Activated naive CD4-positive, alpha-beta T cell treated with anti-CD3 and anti-CD28 coated beads, Interleukin-2, amount 50 U/mL, for 72 hours (primary cell): ENCODE measurements around the gene SLC9A9. TPM values are rescaled to one million over a fixed set of nuclear protein-coding genes. Genes with fewer than 3 reads are reported as not detected.

Experiments
- ATAC-seq, 2 donors: fragments of 150-1000 bp; cut with Tn5 transposase; 2 replicates each; pipeline ENCODE4 v1.10.0; 2021; ENCODE audit warnings: mild to moderate bottlenecking in 2 of 2, moderate library complexity in 2 of 2
- DNase-seq, 2 donors: peaks; one replicate each; pipeline ENCODE4 v3.0.0; 2021 to 2022; ENCODE audit warnings: low spot score in 2 of 2
- H3K27ac Mint-ChIP-seq, 2 donors: one replicate each; pipeline ENCODE4 v1.8.0; 2022; ENCODE audit warnings: mild to moderate bottlenecking in 2 of 2, mixed read lengths in 2 of 2
- H3K36me3 Mint-ChIP-seq, 2 donors: one replicate each; pipeline ENCODE4 v1.8.0; 2022; ENCODE audit warnings: mixed read lengths in 2 of 2
- H3K9me3 Mint-ChIP-seq, 2 donors: one replicate each; pipeline ENCODE4 v1.8.0; 2022; ENCODE audit warnings: mixed read lengths in 2 of 2
- total RNA-seq, 2 donors: library from RNA; stranded (reverse); gene quantifications; one replicate each; pipeline ENCODE4 v1.2.3, GENCODE V29; 2022

SLC9A9 gene
- total RNA-seq, 2 donors from 2014 or later, result 2.3 to 2.5 TPM

DNA sequence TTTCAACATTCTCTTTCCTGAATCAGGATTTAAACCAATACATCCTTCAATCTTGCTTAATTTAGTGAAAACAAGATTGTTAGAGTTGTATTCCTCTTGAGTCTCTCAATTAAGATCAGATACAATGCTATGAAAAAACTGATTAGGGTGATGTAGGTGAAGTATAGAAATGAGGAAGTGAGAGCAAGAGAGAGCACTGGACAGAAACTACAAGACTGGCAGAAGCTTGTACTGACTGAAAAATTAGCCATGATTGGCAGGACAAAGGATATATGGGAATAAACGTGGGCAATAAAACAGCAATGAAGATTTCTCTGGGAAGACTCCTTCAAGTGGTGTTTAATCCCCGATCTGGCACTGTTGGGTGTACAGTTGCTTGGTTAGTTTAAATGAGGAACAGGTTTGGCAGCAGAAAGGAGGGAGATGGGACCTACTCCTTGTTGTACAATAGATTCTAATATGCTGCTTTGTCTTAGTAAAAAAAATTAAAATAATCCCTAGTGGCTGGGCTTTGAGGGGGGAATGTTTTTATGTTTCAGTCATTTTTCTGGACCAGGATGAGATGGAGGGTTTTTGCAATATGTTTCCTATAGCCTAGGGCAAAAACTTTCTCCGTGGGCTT lies 252.7 kb downstream of the SLC9A9 start:
- ATAC-seq (no peak), DNase-seq (no peak)
- Mint-ChIP-seq H3K9me3 (no peaks in the 10 kb centered on the region), H3K36me3 (peaks cover 0 to 5% of the 10 kb centered on the region in 2 donors), H3K27ac (no peak overlapping the region)

DNA sequence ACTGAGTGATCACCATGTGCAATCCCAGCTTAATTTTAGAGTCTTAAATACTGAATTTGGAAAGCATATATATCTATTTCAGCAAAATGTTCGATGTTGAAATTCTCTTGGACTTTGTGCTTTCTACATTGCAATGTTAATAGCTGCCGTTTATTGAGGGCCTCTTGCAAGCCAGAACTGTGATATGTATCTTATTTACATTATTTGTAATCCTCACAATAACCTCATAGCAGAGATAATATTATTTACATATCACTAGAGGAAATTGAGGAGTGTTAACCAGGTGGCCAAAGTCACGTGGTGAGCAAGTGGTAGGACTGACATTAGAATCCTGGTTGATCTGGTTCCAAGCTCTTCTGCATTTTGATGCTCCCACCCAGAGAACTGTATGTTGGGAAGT lies 254.1 kb downstream of the SLC9A9 start:
- Mint-ChIP-seq H3K36me3 (no peaks in the 10 kb centered on the region), H3K9me3 (no peaks in the 10 kb centered on the region), H3K27ac (no peak overlapping the region)
- DNase-seq (no peak), ATAC-seq (no peak)

DNA sequence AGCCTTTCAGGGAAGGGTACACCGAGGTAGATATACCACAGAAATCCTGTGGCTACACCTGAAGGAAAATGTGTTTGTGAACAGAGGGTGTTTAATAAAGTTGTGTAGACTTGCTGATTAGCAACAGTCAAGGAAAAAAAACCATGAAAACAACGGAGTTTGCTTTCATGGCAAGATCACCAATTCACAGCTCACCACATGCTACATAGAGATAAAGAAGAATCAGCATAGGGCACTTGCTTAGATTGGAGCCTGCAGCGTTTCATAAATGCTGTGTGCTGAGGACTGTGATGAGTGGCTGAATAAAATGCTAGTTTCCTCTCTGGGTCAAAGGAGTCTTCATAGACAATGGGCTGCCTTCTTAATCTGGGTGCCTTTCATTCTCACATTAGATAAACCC lies 257.6 kb downstream of the SLC9A9 start:
- Mint-ChIP-seq H3K27ac (no peak overlapping the region), H3K9me3 (no peaks in the 10 kb centered on the region), H3K36me3 (no peaks in the 10 kb centered on the region)
- ATAC-seq (no peak), DNase-seq (no peak)

DNA sequence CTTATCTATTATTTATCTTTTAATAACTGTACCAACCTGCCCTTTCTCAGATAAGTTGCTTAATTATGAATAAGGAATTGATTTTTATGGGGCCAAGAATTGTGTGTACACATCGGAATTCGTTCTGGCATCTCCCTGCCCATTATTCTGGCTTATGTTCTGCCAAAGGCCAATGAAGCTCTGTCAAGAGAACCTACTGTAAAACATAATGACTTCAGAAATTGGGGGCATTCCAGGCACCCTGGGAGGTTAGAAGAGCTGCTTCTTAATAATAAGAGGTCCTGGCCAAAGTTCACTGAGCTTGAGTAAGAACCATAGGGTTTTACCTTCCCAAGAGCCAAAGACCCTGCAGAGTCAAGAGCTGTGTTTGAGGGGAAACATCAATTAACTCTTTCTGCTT lies 261.7 kb downstream of the SLC9A9 start:
- DNase-seq, result no peak
- Mint-ChIP-seq H3K27ac (no peak overlapping the region), H3K9me3 (no peaks in the 10 kb centered on the region), H3K36me3 (no peaks in the 10 kb centered on the region)
- ATAC-seq, result no peak

DNA sequence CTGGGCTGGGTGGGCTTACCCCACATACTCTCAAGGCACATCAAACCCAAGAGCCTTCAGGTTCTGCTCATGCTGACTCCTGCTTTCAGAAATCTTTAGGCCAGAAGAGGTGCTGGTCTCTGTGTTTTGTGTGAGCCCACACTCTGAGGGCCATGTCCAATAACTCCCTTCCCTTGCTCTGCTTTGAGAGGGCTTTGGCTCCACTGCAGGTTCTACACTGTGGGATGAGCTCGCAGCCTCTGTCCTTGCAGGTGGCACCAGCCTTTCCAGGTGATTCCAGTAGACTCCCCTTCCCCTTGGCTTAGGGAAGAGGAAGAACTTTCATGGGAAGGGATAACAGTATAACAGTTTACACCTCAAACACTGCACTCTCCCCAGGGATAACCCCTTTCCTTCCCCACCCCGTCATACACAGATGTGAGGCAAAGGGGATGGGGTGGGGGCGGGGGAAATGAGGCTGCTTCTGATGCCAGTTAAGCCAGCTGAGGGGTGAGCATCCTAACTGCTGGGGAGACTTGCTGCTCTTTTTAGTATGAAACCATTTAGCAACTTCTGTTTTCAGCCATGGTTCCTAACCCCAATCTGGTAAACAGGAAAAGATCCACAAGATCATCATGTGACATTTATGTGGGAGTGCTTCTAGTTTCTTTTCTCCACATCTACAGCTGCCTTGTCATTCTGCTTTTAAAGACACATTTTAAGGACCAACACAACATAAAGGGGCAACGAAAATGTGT lies 262.4 kb downstream of the SLC9A9 start:
- DNase-seq, result no peak
- peak overlapping the region in 1 of 2 donors; percentile 33 for H3K27ac Mint-ChIP-seq
- H3K36me3 Mint-ChIP-seq, result no peaks in the 10 kb centered on the region
- ATAC-seq, result peak; percentile 66 to 68
- no peaks in the 10 kb centered on the region for H3K9me3 Mint-ChIP-seq

DNA sequence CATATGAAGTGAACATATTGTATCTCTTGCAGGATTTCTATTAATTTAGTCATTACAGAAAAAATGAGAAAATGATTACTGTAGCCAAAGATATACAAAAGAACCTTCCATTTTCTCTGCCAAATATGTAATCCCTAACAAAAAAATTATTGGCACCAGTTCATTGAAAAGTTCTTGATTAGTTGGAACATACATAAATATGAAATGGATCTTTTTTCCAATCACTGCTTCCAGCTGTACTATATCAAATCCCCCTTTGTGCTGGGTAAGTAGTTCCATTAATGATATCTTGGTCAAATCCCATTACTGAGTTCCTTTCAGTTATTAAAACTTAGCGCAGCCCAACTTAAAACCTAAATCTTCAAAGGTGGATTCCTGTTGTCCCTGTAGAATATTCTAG lies 263.8 kb downstream of the SLC9A9 start:
- no peaks in the 10 kb centered on the region for H3K36me3 Mint-ChIP-seq
- ATAC-seq (no peak), DNase-seq (no peak)
- peak overlapping the region in 1 of 2 donors; percentile 60 for H3K27ac Mint-ChIP-seq
- H3K9me3 Mint-ChIP-seq, result no peaks in the 10 kb centered on the region

DNA sequence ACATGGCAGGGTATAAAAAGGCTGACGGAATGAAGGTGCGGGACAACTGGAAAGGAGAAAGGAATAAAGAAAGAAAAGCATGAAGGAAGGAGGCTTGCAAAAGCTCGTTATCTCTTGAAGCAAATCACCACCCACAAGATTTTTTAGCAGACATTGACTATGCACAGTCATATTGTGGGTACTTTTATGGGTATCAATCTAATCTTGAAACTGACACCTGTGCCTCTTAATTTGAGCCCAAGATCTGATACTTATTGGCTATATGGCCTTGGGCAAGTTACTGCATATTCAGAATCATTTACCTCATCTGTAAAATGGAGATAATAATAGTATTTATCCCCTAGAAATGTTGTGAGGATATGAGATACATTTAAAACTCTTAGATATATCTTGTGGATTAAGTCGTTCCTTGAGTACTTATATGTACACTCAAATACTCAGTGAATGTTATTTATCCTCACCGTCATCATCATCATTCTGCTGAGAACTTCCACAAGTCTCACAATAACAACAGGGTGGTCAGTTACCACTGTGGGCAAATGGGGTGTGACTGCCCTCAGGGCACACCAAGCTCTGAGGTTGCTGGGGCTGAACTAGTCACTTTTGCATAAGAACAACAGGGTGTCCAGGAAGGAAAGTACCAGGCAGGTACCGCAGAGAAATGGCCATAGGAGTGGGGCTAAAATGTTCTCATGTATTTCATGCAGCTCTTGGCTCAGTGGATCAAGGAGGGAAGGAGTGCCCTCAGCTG lies 266.1 kb downstream of the SLC9A9 start:
- H3K9me3 Mint-ChIP-seq, result no peaks in the 10 kb centered on the region
- H3K36me3 Mint-ChIP-seq, result peaks cover 0 to 9% of the 10 kb centered on the region in 2 donors
- H3K27ac Mint-ChIP-seq, result peak overlapping the region; percentile 11 to 75
- ATAC-seq, result peak in 1 of 2 donors; percentile 50
- DNase-seq, result no peak

DNA sequence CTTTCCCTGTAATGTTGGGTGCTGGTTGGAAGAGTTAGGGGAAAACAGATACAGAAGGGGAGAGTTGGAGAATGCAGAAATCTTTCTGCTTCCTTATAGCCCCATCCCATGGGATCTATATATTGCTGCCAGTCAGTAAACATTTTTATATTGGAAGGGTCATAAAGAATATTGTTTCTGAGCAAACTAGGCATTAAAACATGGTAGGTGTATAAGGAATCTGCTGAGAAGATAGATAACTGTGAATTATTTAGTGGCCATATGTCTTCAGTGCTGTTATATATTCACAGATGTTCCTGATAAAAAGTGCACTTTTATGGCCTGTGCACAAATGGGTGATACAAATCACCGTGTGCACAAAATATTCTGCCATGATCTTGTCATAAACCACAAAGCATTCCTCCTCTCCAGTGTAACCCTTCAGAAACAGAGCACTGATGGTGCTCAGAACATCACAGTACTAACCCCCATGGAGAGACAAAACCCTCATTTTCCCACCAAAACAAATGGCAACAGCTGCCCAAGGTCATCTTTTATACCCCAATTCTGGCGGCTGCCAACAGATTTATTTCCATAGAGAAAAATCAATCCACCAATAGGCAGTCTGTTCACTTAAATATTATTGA lies 269.3 kb downstream of the SLC9A9 start:
- ATAC-seq (no peak), DNase-seq (no peak)
- H3K27ac Mint-ChIP-seq, result no peak overlapping the region
- H3K9me3 Mint-ChIP-seq, result no peaks in the 10 kb centered on the region
- H3K36me3 Mint-ChIP-seq, result peaks cover 0 to 22% of the 10 kb centered on the region in 2 donors

DNA sequence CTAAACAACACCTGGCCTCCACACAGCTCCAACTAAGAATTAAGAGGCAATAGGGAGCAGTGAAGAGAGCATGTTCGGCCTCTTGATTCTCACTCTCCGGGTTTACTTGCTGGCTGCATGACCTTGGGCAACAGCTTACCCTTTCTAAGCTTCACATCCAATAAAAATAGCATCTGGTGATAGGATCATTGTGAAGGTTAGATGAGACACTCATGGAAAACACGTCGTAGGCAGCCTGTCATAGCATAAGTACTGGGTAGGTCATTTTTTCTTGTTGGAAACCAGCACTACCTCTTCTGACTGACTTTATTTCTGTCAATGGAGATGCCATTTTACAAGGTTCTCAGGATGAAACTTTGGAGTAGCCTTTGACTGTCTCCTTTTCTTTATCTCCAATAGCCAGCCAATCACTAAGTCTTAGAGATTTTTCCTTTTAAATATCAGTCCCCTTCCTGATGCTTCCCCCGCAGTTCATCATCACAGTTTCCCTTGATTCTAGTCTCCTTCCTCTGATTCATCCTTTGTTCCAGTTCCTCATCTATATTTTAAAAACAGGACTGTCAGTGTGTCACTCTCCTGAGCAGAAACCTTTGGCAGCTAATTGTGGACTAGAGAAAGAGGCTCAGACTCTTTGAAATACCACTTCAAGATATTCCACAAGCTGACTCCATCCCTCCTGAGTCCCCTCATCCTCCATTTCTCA lies 271.5 kb downstream of the SLC9A9 start:
- H3K9me3 Mint-ChIP-seq, result no peaks in the 10 kb centered on the region
- no peak for ATAC-seq
- H3K27ac Mint-ChIP-seq, result peak overlapping the region in 1 of 2 donors; percentile 62
- DNase-seq, result no peak
- H3K36me3 Mint-ChIP-seq, result peaks cover 0 to 28% of the 10 kb centered on the region in 2 donors

DNA sequence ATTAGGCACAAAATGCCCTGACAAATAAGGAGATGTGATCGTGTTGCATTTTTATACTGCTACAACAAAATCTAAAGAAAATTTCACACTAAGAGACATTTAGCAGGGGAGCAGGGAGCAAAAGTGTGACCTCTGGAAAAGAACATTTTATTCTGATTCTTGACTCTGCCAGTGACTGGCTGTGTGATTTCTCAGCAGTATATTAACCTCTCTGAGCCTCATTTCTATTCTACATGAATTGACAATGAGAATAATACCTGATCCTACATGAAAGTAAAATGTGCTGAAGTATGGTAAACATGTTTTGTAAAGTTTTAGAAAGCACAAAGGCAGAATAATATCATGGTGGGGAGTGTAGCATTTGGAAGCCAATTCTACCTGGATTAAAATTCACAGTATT lies 273.3 kb downstream of the SLC9A9 start:
- H3K9me3 Mint-ChIP-seq, result no peaks in the 10 kb centered on the region
- peaks cover 0 to 28% of the 10 kb centered on the region in 2 donors for H3K36me3 Mint-ChIP-seq
- ATAC-seq, result no peak
- H3K27ac Mint-ChIP-seq, result no peak overlapping the region
- no peak for DNase-seq

DNA sequence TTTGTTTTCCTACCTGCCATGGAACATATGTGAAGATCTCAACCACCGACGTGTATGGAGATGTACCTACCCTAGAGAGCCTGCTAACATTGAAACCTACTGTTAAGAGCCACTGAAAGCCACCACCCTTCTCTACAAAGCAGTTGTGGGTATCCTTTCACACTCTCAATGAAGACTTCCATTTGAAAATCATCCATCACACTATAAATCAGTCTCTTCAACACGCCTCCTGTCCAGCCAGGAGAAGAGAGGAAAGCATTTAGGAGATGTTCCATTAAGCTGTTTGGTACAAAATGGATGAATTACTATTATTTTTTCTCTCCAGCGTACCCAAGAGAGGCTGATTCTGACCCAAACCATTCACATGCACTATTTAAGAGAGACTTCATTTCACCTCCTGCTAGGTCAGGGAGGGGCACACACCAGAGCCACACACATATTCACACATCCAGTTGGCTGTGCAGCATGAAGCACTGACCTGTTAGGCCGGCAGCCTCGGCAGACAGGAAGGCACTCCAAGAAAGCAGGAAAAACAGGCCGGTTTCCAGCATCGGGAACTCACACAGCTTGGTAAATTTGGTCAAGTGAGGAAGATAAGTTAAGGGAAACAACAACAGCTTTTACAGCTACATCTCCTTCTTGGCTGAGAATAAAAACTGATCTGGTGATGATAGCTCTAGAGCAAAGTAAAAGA lies 274.5 kb downstream of the SLC9A9 start:
- Mint-ChIP-seq H3K9me3 (no peaks in the 10 kb centered on the region), H3K36me3 (peaks cover 0 to 28% of the 10 kb centered on the region in 2 donors), H3K27ac (no peak overlapping the region)
- DNase-seq (no peak), ATAC-seq (no peak)

DNA sequence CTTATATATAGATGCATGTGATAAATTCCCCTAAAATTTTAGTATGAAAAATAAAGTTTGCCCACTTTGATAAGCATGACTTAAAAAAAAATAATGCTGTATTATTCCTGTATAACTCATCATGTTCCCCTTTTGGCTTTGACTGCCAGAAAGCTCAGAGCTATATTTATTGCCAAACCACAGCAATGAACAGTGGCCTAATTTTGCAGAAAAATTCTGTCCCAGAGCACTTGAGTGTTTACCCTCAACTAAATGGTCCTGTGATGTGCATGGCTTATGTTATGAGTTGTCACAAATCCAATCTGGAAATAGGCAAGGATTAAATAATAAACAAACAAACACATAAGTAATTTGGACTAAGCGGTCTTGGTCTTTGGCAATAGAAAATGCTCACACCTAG lies 276.7 kb downstream of the SLC9A9 start:
- ATAC-seq (no peak), DNase-seq (no peak)
- Mint-ChIP-seq H3K27ac (no peak overlapping the region), H3K36me3 (peaks cover 0 to 13% of the 10 kb centered on the region in 2 donors), H3K9me3 (no peaks in the 10 kb centered on the region)

DNA sequence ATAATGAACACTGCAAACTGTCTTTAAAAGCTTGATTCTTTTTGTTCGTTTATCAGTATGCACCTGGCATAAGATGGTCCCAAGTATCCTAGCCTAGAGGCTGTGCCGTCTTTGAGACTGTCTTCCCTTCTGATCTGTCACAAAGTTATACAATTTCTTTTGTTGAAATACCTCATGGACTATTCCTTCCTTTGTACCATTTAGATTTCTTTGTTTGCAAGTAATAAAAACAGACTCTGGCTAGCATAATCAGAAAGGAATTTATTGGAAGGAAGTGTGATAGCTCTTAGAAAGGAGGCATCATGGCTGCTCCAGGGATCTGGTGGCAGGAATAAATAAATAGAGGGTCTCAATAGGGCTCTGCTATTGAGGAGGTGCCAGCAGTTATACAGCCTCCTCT lies 280.4 kb downstream of the SLC9A9 start:
- Mint-ChIP-seq H3K9me3 (no peaks in the 10 kb centered on the region), H3K36me3 (no peaks in the 10 kb centered on the region), H3K27ac (no peak overlapping the region)
- no peak for DNase-seq
- no peak for ATAC-seq

DNA sequence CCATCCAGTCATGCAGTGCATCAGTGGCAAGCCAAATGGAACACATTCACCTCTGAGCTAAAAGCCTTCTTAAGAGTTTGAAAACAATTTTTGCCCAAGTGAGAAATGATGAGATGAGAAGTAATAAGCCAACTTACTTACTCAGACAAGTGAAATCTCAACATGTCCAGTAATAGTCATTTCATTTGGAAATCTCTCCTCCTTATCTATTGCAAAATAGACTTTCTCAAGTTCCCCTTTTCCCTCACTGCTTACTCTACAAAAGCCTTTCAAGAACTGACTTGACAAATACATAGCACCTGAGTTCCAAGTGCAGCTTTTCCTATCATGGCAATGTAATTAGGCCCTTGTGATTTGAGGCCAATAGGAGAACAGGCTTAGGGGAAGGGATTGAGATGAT lies 282.3 kb downstream of the SLC9A9 start:
- Mint-ChIP-seq H3K36me3 (no peaks in the 10 kb centered on the region), H3K27ac (no peak overlapping the region), H3K9me3 (no peaks in the 10 kb centered on the region)
- ATAC-seq (no peak), DNase-seq (no peak)

DNA sequence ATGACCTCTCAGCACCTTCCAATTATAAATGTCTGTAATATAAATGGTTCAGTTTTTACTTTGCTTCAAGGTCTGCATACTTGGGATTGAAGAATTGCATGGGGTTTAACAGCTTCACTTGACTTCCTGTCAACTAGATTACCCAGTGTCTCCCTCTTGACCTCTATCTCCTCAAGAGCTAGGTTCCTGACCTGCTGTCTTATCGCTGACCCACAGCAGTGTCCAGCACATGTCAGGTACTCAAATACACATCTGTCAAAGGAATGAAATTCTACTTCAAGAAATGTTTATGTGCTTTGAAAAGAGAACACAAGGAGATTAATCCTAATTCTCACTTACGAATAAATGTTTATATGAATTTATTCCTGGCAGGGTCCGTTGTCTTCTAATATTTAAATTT lies 284.5 kb downstream of the SLC9A9 start:
- Mint-ChIP-seq H3K36me3 (peaks cover 1 to 5% of the 10 kb centered on the region in 2 donors), H3K27ac (no peak overlapping the region), H3K9me3 (peaks cover 0 to under 1% of the 10 kb centered on the region in 2 donors)
- DNase-seq (no peak), ATAC-seq (no peak)

DNA sequence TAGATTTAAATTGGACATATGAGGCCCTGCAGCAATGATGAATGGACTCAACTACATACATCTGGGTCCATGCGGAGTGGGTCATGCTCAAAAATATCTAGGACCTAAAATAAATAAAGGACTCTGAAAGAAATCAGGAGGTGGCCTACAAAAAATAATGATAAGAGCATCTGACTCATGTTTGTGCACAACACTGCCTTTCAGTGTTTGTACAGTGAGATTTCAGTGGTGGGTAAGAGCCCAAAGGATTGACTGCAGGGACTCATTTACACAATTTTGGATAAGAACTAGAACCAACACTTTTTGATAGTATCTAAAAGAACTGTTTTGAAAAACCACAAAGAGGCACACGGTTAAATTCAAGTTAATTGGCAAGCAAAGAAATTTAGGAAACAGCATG lies 285.5 kb downstream of the SLC9A9 start:
- no peak overlapping the region for H3K27ac Mint-ChIP-seq
- no peak for DNase-seq
- ATAC-seq, result no peak

More for the DNA sequence above, 285.5 kb downstream of the SLC9A9 start:
- peaks cover 11 to 14% of the 10 kb centered on the region in 2 donors for H3K36me3 Mint-ChIP-seq
- H3K9me3 Mint-ChIP-seq, result peaks cover 0 to 5% of the 10 kb centered on the region in 2 donors
